Natural killer cell (primary cell): ENCODE measurements around the gene PBXIP1. TPM values are rescaled to one million over a fixed set of nuclear protein-coding genes. Genes with fewer than 3 reads are reported as not detected.

Source experiments
- ATAC-seq, 3 donors: fragments of 150-1000 bp in 2 of 3; fragments of 200-7000 bp in 1 of 3; cut with Tn5 transposase; 1 replicate in 1 of 3; 2 replicates in 2 of 3; pipeline ENCODE4 v1.10.0; 2021; ENCODE audit warnings: mild to moderate bottlenecking in 2 of 3, moderate library complexity in 2 of 3
- DNase-seq, 2 donors: peaks; one replicate each; pipeline versions ENCODE4 v3.0.0 to v3.0.0-alpha.2; 2013 to 2021; ENCODE audit warnings: mixed read lengths in 1 of 2
- H3K27ac ChIP-seq: one replicate; pipeline ENCODE4 v1.5.1; 2013; ENCODE audit warnings: mild to moderate bottlenecking, low read length
- H3K27me3 ChIP-seq: one replicate; pipeline ENCODE4 v1.6.1; 2013; ENCODE audit warnings: low read length; ENCODE audit not compliant: control insufficient read depth, insufficient read depth
- H3K36me3 ChIP-seq: one replicate; pipeline ENCODE4 v1.6.1; 2013; ENCODE audit warnings: low read length; ENCODE audit not compliant: control insufficient read depth, insufficient read depth
- H3K4me1 ChIP-seq: one replicate; pipeline ENCODE4 v1.6.1; 2013; ENCODE audit warnings: low read length; ENCODE audit not compliant: control insufficient read depth, insufficient read depth
- H3K4me3 ChIP-seq: one replicate; pipeline ENCODE4 v1.5.1; 2013; ENCODE audit warnings: low read length
- H3K9me3 ChIP-seq: one replicate; pipeline ENCODE4 v1.6.1; 2013; ENCODE audit warnings: low read length; ENCODE audit not compliant: control insufficient read depth, insufficient read depth
- H3K27ac Mint-ChIP-seq, 2 donors: one replicate each; pipeline ENCODE4 v1.8.0; 2022; ENCODE audit warnings: mild to moderate bottlenecking in 2 of 2, mixed read lengths in 2 of 2, moderate library complexity in 1 of 2
- H3K27me3 Mint-ChIP-seq, 2 donors: one replicate each; pipeline ENCODE4 v1.8.0; 2022; ENCODE audit warnings: low read depth in 2 of 2, mixed read lengths in 2 of 2
- H3K36me3 Mint-ChIP-seq: one replicate; pipeline ENCODE4 v1.8.0; 2022; ENCODE audit warnings: mixed read lengths
- H3K4me1 Mint-ChIP-seq, 2 donors: one replicate each; pipeline ENCODE4 v1.8.0; 2022; ENCODE audit warnings: mixed read lengths in 2 of 2
- H3K4me3 Mint-ChIP-seq: one replicate; pipeline ENCODE4 v1.8.0; 2022; ENCODE audit warnings: mild to moderate bottlenecking, moderate library complexity, mixed read lengths
- H3K9me3 Mint-ChIP-seq, 2 donors: one replicate each; pipeline ENCODE4 v1.8.0; 2022; ENCODE audit warnings: mixed read lengths in 2 of 2
- WGBS: methylation state at CpG from one replicate; pipeline ENCODE4 v1.1.7; 2013; ENCODE audit warnings: missing lambda C conversion rate; ENCODE audit not compliant: insufficient coverage; 5-methylcytosine and 5-hydroxymethylcytosine counted together
- intact Hi-C: fragments of 100-400 bp; cut with micrococcal nuclease; formaldehyde crosslinking; loops from one replicate; pipeline ENCODE4 v1.14.2; 2022
- total RNA-seq, 4 donors: library from RNA; stranded (reverse); fragments of 120-200 nt in 1 of 4; gene quantifications; one replicate each; pipeline versions ENCODE4 v1.2.3 to v1.2.4, GENCODE V29; 2013 to 2022
- TF ChIP-seq, protein P1 (sequence below): fragments of 200-600 bp; IDR thresholded peaks from one replicate; pipeline ENCODE4 v1.8.0; 2022; ENCODE audit warnings: antibody characterized with exemption

PBXIP1 gene
- total RNA-seq, 3 donors from 2014 or later (not counting 1 experiment from before 2014, with no cell fraction given), result 158 to 200 (median 197) TPM

DNA sequence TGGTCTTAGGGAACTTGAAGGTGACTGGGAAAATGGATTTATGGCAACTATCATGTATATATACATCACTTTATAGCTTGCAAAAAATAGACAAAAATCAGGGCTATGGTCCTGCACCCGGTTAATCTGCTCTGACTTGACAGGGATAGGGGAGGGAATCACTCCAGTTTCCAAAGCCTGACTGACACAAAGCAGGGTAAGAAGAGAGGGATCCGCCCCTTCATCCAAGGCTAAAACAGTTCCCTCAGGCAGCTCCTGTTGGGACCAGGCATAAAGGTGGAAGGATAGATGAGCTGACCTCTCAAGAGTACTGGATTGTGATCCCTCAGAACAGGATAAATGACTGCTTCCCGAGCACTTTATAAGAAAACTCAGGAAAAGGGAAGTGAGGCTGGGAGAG lies 1.4 kb downstream of the PBXIP1 start:
- Mint-ChIP-seq H3K36me3 (no peaks in the 10 kb centered on the region), H3K4me3 (peak overlapping the region; percentile 94), H3K9me3 (no peaks in the 10 kb centered on the region), H3K4me1 (peaks cover 49 to 59% of the 10 kb centered on the region in 2 donors), H3K27me3 (no peaks in the 10 kb centered on the region), H3K27ac (peak overlapping the region; percentile 89 to 94)
- WGBS, result 70% methylated on average over 3 of the region's 3 CpGs
- Histone ChIP-seq H3K9me3 (no peaks in the 10 kb centered on the region), H3K4me1 (peaks cover 57% of the 10 kb centered on the region), H3K36me3 (peaks cover 26% of the 10 kb centered on the region), H3K27me3 (no peaks in the 10 kb centered on the region), H3K4me3 (peak overlapping the region; percentile 72), H3K27ac (peak overlapping the region; percentile 95)
- intact Hi-C loops, result loop anchor here (2.0 kb wide), 1 partner anchor 62 kb away; no protein-coding TSS in a partner anchor
- DNase-seq (no peak), ATAC-seq (no peak)
- TF ChIP-seq, protein P1, sequence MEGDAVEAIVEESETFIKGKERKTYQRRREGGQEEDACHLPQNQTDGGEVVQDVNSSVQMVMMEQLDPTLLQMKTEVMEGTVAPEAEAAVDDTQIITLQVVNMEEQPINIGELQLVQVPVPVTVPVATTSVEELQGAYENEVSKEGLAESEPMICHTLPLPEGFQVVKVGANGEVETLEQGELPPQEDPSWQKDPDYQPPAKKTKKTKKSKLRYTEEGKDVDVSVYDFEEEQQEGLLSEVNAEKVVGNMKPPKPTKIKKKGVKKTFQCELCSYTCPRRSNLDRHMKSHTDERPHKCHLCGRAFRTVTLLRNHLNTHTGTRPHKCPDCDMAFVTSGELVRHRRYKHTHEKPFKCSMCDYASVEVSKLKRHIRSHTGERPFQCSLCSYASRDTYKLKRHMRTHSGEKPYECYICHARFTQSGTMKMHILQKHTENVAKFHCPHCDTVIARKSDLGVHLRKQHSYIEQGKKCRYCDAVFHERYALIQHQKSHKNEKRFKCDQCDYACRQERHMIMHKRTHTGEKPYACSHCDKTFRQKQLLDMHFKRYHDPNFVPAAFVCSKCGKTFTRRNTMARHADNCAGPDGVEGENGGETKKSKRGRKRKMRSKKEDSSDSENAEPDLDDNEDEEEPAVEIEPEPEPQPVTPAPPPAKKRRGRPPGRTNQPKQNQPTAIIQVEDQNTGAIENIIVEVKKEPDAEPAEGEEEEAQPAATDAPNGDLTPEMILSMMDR, result no peak

DNA sequence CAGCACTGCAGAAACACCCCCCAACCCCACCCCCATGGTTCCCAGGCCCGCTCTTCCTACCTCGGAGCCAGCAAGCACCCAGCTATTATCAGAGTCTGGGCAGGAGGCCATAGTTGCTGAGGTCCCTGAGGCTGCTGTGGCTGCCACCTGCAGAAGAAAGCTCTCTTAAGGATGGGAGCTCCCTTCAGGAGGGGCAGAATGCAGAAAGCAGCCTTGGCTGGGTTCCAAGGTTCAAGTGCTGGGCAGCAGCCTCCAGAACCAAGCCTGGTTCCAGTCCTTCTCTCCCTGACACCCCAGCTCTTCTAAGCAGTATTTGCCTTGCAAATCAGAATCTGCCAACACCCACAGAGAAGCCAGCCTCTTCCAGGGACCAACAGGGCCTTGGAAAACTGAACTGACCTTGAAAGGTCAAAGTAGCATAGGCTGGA lies 2.3 kb downstream of the PBXIP1 start:
- Mint-ChIP-seq H3K9me3 (no peaks in the 10 kb centered on the region), H3K4me1 (peaks cover 49 to 59% of the 10 kb centered on the region in 2 donors), H3K27ac (peak overlapping the region; percentile 89 to 94), H3K4me3 (no peak overlapping the region), H3K27me3 (no peaks in the 10 kb centered on the region), H3K36me3 (no peaks in the 10 kb centered on the region)
- ATAC-seq (no peak), DNase-seq (peak in 1 of 2 donors; percentile 43)
- 91% methylated on average over 2 of the region's 2 CpGs for WGBS
- H3K4me1 ChIP-seq, result peaks cover 57% of the 10 kb centered on the region
- H3K36me3 ChIP-seq, result peaks cover 23% of the 10 kb centered on the region
- TF ChIP-seq, protein P1, result no peak
- peak overlapping the region; percentile 95 for H3K27ac ChIP-seq
- H3K4me3 ChIP-seq, result no peak overlapping the region
- H3K27me3 ChIP-seq, result no peaks in the 10 kb centered on the region
- H3K9me3 ChIP-seq, result no peaks in the 10 kb centered on the region
- intact Hi-C loops, result loop anchor here (2.0 kb wide), 1 partner anchor 63 kb away; no protein-coding TSS in a partner anchor

DNA sequence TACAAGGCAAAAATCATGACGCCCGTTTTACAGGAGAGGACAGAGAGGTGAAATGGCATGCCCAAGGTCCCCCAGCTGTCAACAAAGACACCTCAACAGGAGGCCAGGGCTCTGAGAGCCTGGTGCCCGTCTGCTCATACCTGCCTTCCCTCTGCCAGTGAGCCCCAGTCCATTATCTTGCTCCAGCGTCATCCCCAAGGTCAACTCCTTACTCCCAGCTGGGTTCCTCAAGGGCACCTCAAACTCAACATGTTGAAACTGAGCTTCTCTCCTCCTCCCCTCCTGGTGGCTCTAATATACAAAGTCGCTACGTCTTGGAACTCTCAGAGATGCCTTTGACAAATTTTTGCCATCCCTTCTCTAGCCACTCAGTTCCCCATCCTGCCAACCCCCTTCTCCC lies 3.2 kb downstream of the PBXIP1 start:
- Histone ChIP-seq H3K36me3 (peaks cover 28% of the 10 kb centered on the region), H3K27ac (peak overlapping the region; percentile 95), H3K4me3 (no peak overlapping the region), H3K4me1 (peaks cover 57% of the 10 kb centered on the region), H3K9me3 (no peaks in the 10 kb centered on the region), H3K27me3 (no peaks in the 10 kb centered on the region)
- Mint-ChIP-seq H3K36me3 (no peaks in the 10 kb centered on the region), H3K4me3 (peak overlapping the region; percentile 68), H3K27ac (peak overlapping the region; percentile 89 to 94), H3K27me3 (no peaks in the 10 kb centered on the region), H3K9me3 (no peaks in the 10 kb centered on the region), H3K4me1 (peaks cover 49 to 62% of the 10 kb centered on the region in 2 donors)
- 83% methylated on average over 6 of the region's 6 CpGs for WGBS
- intact Hi-C loops, result no loop called here
- peak in 1 of 2 donors; percentile 35 for DNase-seq
- TF ChIP-seq, protein P1, result no peak
- ATAC-seq, result no peak
